Mesothelial cell of epicardium (in vitro differentiated cells): ENCODE measurements around the gene AOPEP. TPM values are rescaled to one million over a fixed set of nuclear protein-coding genes. Genes with fewer than 3 reads are reported as not detected.
A peak's percentile ranks its signal among the peaks of the same experiment; 100 is the strongest.

Experiments used
- DNase-seq, 2 experiments: peaks; one replicate each; pipeline ENCODE4 v3.0.0; 2021; ENCODE audit warnings: low spot score in 2 of 2; ENCODE audit not compliant: unreplicated experiment in 2 of 2
- H3K27ac Mint-ChIP-seq: 2 replicates; pipeline ENCODE4 v1.8.0; 2021; ENCODE audit warnings: mixed read lengths
- H3K27me3 Mint-ChIP-seq: 2 replicates; pipeline ENCODE4 v1.8.0; 2021; ENCODE audit warnings: low read depth, mixed read lengths
- H3K36me3 Mint-ChIP-seq: 2 replicates; pipeline ENCODE4 v1.8.0; 2021; ENCODE audit warnings: mixed read lengths
- H3K4me1 Mint-ChIP-seq: 2 replicates; pipeline ENCODE4 v1.8.0; 2021; ENCODE audit warnings: mixed read lengths
- H3K4me3 Mint-ChIP-seq: 2 replicates; pipeline ENCODE4 v1.8.0; 2021; ENCODE audit warnings: mild to moderate bottlenecking, moderate library complexity, mixed read lengths
- H3K9me3 Mint-ChIP-seq: 2 replicates; pipeline ENCODE4 v1.8.0; 2021; ENCODE audit warnings: mixed read lengths
- total RNA-seq: library from RNA; stranded (reverse); gene quantifications from 3 replicates; pipeline ENCODE4 v1.2.1, GENCODE V29; 2021
- TF ChIP-seq, protein P1 (sequence below): fragments of 200-600 bp; sonication (generic); IDR thresholded peaks from one replicate; pipeline ENCODE4 v1.5.0; 2021; ENCODE audit warnings: antibody characterized with exemption; ENCODE audit not compliant: unreplicated experiment

Gene AOPEP
- total RNA-seq, 1 donor from 2014 or later, result 63.0 TPM

DNA sequence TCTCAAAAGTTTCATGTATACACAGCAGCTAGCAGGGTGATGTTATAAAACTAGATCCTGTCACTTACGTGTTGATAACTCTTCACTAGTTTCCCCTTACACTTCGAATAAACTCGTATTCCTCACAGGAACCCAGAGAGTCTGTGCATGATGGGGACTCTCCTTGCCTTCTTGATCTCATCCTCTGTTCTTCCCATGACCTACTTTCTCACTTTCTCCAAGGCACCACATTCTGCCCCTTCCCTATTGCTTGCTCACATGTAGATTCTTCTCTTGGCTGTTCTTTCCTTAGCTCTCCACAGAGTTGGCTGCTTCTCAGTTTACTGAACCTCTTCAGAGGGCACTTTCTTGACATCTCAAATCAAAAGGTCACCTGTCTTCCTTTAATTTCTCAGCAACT lies 1.2 kb upstream of the AOPEP start:
- H3K27me3 Mint-ChIP-seq, result no peaks in the 10 kb centered on the region
- H3K9me3 Mint-ChIP-seq, result peaks cover 8% of the 10 kb centered on the region
- peak overlapping the region; percentile 3 for H3K27ac Mint-ChIP-seq
- TF ChIP-seq, protein P1, sequence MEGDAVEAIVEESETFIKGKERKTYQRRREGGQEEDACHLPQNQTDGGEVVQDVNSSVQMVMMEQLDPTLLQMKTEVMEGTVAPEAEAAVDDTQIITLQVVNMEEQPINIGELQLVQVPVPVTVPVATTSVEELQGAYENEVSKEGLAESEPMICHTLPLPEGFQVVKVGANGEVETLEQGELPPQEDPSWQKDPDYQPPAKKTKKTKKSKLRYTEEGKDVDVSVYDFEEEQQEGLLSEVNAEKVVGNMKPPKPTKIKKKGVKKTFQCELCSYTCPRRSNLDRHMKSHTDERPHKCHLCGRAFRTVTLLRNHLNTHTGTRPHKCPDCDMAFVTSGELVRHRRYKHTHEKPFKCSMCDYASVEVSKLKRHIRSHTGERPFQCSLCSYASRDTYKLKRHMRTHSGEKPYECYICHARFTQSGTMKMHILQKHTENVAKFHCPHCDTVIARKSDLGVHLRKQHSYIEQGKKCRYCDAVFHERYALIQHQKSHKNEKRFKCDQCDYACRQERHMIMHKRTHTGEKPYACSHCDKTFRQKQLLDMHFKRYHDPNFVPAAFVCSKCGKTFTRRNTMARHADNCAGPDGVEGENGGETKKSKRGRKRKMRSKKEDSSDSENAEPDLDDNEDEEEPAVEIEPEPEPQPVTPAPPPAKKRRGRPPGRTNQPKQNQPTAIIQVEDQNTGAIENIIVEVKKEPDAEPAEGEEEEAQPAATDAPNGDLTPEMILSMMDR, result no peak
- peak overlapping the region; percentile 32 for H3K4me3 Mint-ChIP-seq
- peaks cover 9% of the 10 kb centered on the region for H3K4me1 Mint-ChIP-seq
- no peak for DNase-seq
- no peaks in the 10 kb centered on the region for H3K36me3 Mint-ChIP-seq

DNA sequence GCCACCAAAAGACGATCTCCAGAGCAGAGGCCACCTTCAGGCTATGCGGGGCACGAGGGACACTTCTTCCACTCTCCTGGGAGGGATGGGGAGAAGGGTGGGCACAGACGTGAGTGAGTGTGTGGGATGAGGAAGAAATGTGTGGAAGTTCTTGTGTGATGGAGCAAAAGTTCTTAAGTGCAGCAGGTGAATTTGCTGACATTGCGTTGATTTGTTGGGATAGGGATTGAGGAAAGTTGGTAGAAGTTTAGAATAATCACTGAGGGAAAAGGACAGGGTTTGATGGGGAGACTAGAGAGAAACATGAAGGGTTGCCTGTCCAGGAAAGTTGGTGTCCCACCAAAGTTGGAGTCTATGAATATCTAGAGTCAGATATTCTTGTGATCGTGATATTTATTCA lies 2.2 kb downstream of the AOPEP start:
- H3K27me3 Mint-ChIP-seq, result no peaks in the 10 kb centered on the region
- no peak overlapping the region for H3K4me3 Mint-ChIP-seq
- peaks cover 9% of the 10 kb centered on the region for H3K4me1 Mint-ChIP-seq
- no peak overlapping the region for H3K27ac Mint-ChIP-seq
- H3K36me3 Mint-ChIP-seq, result no peaks in the 10 kb centered on the region
- DNase-seq, result no peak
- TF ChIP-seq, protein P1, result no peak
- H3K9me3 Mint-ChIP-seq, result no peaks in the 10 kb centered on the region

DNA sequence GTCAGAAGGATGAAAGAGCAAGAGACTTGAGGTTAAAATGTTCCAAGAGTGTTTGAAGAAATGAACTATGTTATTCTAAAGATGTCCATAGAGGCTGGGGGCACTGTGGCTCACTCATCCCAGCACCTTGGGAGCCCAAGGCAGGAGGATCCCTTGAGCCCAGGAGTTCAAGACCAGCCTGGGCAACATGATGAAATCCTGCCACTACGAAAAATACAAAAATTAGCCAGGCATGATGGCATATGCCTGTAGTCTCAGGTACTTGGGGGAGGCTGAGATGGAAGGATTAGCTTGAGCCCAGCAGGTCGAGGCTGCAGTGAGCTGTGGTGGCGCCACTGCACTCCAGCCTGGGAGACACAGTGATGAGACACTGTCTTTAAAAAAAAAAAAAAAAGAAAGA lies 2.7 kb downstream of the AOPEP start:
- Mint-ChIP-seq H3K4me1 (peaks cover 12% of the 10 kb centered on the region), H3K36me3 (no peaks in the 10 kb centered on the region), H3K4me3 (no peak overlapping the region), H3K27ac (no peak overlapping the region), H3K9me3 (no peaks in the 10 kb centered on the region), H3K27me3 (no peaks in the 10 kb centered on the region)
- TF ChIP-seq, protein P1, result no peak
- no peak for DNase-seq

- H3K4me3 Mint-ChIP-seq, result no peak overlapping the region
- peaks cover 5% of the 10 kb centered on the region for H3K36me3 Mint-ChIP-seq
- no peaks in the 10 kb centered on the region for H3K27me3 Mint-ChIP-seq
- H3K27ac Mint-ChIP-seq, result peak overlapping the region; percentile 35
- DNase-seq, result no peak
- H3K9me3 Mint-ChIP-seq, result peaks cover 3% of the 10 kb centered on the region
- TF ChIP-seq, protein P1, result no peak
- H3K4me1 Mint-ChIP-seq, result peaks cover 6% of the 10 kb centered on the region
These were observed 7.7 kb downstream of the AOPEP start for GRCh38 chr9:94734054-94734754.

- peaks cover 5% of the 10 kb centered on the region for H3K36me3 Mint-ChIP-seq
- DNase-seq, result no peak
- H3K27ac Mint-ChIP-seq, result no peak overlapping the region
- TF ChIP-seq, protein P1, result no peak
- H3K4me1 Mint-ChIP-seq, result peaks cover 12% of the 10 kb centered on the region
- H3K4me3 Mint-ChIP-seq, result no peak overlapping the region
- H3K9me3 Mint-ChIP-seq, result peaks cover 3% of the 10 kb centered on the region
- H3K27me3 Mint-ChIP-seq, result no peaks in the 10 kb centered on the region
These were observed 10.3 kb downstream of the AOPEP start for GRCh38 chr9:94736759-94737158.
